HG03575 (cell line): ENCODE results near the gene THOC5.
"Not testable (repeated sequence)": the region's sequence is repeated elsewhere in the genome, so short reads cannot be mapped to it uniquely, and the experiment has no call there.

Source experiments
- ATAC-seq: cut with Tn5 transposase; IDR thresholded peaks from one replicate; pipeline ENCODE4 v1.9.1; 2021; ENCODE audit not compliant: unreplicated experiment, insufficient number of reproducible peaks, low FRiP score; ENCODE audit errors: extremely low read depth

The THOC5 gene

GRCh38 chr22:29553351-29554224 lies at the start of gene THOC5:
Gene THOC5, minus strand, starts transcription at chr22:29553757. Its CDS starts 4,610 bp downstream, at chr22:29549147.
- ATAC-seq = peak; percentile 73

GRCh38 chr22:29598684-29599020 lies 45.1 kb upstream of the THOC5 start:
- no peak for ATAC-seq

GRCh38 chr22:29597871-29598683 lies 44.5 kb upstream of the THOC5 start:
- ATAC-seq = not testable (repeated sequence)

- ATAC-seq = no peak
Measured at GRCh38 chr22:29596408-29596807, 42.9 kb upstream of the THOC5 start.

- ATAC-seq = not testable (repeated sequence)
Measured at GRCh38 chr22:29594447-29594846, 40.9 kb upstream of the THOC5 start.

GRCh38 chr22:29593923-29594322 lies 40.4 kb upstream of the THOC5 start:
- no peak for ATAC-seq

GRCh38 chr22:29587938-29588699 lies 34.6 kb upstream of the THOC5 start:
- ATAC-seq = no peak

GRCh38 chr22:29586193-29586705 lies 32.7 kb upstream of the THOC5 start:
- ATAC-seq = not testable (repeated sequence)

GRCh38 chr22:29584975-29585374 lies 31.4 kb upstream of the THOC5 start:
- ATAC-seq = no peak

- ATAC-seq = no peak
Measured at GRCh38 chr22:29581799-29582198, 28.2 kb upstream of the THOC5 start.

- ATAC-seq = no peak
Measured at GRCh38 chr22:29580200-29580810, 26.7 kb upstream of the THOC5 start.

- ATAC-seq = no peak
Measured at GRCh38 chr22:29578462-29579200, 25.1 kb upstream of the THOC5 start.

GRCh38 chr22:29574762-29575450 lies 21.3 kb upstream of the THOC5 start:
- no peak for ATAC-seq

GRCh38 chr22:29570912-29571549 lies 17.5 kb upstream of the THOC5 start:
- no peak for ATAC-seq

- no peak for ATAC-seq
Measured at GRCh38 chr22:29570456-29570855, 16.9 kb upstream of the THOC5 start.

GRCh38 chr22:29569011-29569678 lies 15.6 kb upstream of the THOC5 start:
- no peak for ATAC-seq

GRCh38 chr22:29567338-29567737 lies 13.8 kb upstream of the THOC5 start:
- no peak for ATAC-seq
